SK-N-SH (cell line): ENCODE results near the gene OSBPL8. TPM values are rescaled to one million over a fixed set of nuclear protein-coding genes. Genes with fewer than 3 reads are reported as not detected.

Experiments used
- CTCF ChIA-PET: fragments of 300-600, 350-600 bp; formaldehyde crosslinking; extraction: SDS; loops from one replicate; lab custom pipeline; 2021; lab: Yijun Ruan, JAX
- POLR2A ChIA-PET: fragments of 350-600 bp; sonication (Branson Sonifier 250); formaldehyde crosslinking; extraction: SDS; loops from one replicate; lab custom pipeline; 2020; ENCODE audit warnings: antibody characterized with exemption, inconsistent platforms; lab: Yijun Ruan, JAX
- DNase-seq: peaks from one replicate; pipeline ENCODE4 v3.0.0; 2012
- H2AFZ ChIP-seq: fragments of 200-600 bp; sonication (generic); 2 replicates; pipeline ENCODE4 v1.8.1; 2016; ENCODE audit warnings: antibody characterized with exemption, mild to moderate bottlenecking, low read depth
- H3F3A ChIP-seq: fragments of 200-600 bp; sonication (generic); replicated peaks from 2 replicates; pipeline ENCODE3; 2016; ENCODE audit warnings: antibody characterized with exemption, mild to moderate bottlenecking; ENCODE audit not compliant: insufficient read depth
- H3K27ac ChIP-seq, 2 experiments: fragments of 200-500 bp in 1 of 2; fragments of 200-600 bp in 1 of 2; sonication (Bioruptor generic) in 1 of 2; sonication (generic), shearing (Covaris generic) in 1 of 2; 2 replicates each; pipeline versions ENCODE4 v1.5.1 to v1.6.1; 2014 to 2016; ENCODE audit warnings: low read depth in 2 of 2, inconsistent platforms in 1 of 2, low read length in 1 of 2, mild to moderate bottlenecking in 1 of 2, mixed read lengths in 1 of 2
- H3K27me3 ChIP-seq: fragments of 200-600 bp; sonication (generic), shearing (Covaris generic); 2 replicates; pipeline ENCODE4 v1.6.1; 2016; ENCODE audit warnings: mixed run types; ENCODE audit not compliant: insufficient read depth
- H3K36me3 ChIP-seq, 2 experiments: fragments of 200-500 bp in 1 of 2; fragments of 200-600 bp in 1 of 2; sonication (Bioruptor generic) in 1 of 2; sonication (generic) in 1 of 2; replicated peaks in 1 of 2; 2 replicates each; pipeline versions ENCODE3 to v1.5.1; 2014 to 2016; ENCODE audit warnings: low read length in 1 of 2, mild to moderate bottlenecking in 1 of 2; ENCODE audit not compliant: insufficient read depth in 2 of 2, control insufficient read depth in 1 of 2
- H3K4me1 ChIP-seq, 2 experiments: fragments of 200-500 bp in 1 of 2; fragments of 200-600 bp in 1 of 2; sonication (Bioruptor generic) in 1 of 2; sonication (generic), shearing (Covaris generic) in 1 of 2; 2 replicates each; pipeline versions ENCODE4 v1.5.1 to v1.6.1; 2014 to 2016; ENCODE audit warnings: low read depth in 1 of 2, low read length in 1 of 2, mixed run types in 1 of 2; ENCODE audit not compliant: insufficient read depth in 2 of 2, control insufficient read depth in 1 of 2
- H3K4me2 ChIP-seq: fragments of 200-600 bp; sonication (generic), shearing (Covaris generic); 2 replicates; pipeline ENCODE4 v1.6.1; 2017; ENCODE audit warnings: mixed run types
- H3K4me3 ChIP-seq, 2 experiments: fragments of 200-500 bp in 1 of 2; fragments of 200-600 bp in 1 of 2; sonication (Bioruptor generic) in 1 of 2; sonication (generic), shearing (Covaris generic) in 1 of 2; 2 replicates each; pipeline versions ENCODE4 v1.5.1 to v1.8.1; 2014 to 2016; ENCODE audit warnings: low read depth in 2 of 2, inconsistent platforms in 1 of 2, low read length in 1 of 2, mild to moderate bottlenecking in 1 of 2, mixed read lengths in 1 of 2, moderate library complexity in 1 of 2
- H3K79me2 ChIP-seq: fragments of 200-600 bp; sonication (generic); 2 replicates; pipeline ENCODE4 v1.8.1; 2017; ENCODE audit warnings: mild to moderate bottlenecking; ENCODE audit not compliant: insufficient read depth
- H3K9ac ChIP-seq: fragments of 200-600 bp; sonication (generic); 2 replicates; pipeline ENCODE4 v1.6.1; 2017; ENCODE audit warnings: mixed run types
- H3K9me2 ChIP-seq: fragments of 200-600 bp; sonication (generic); 2 replicates; pipeline ENCODE4 v1.6.1; 2017; ENCODE audit warnings: mixed run types
- H3K9me3 ChIP-seq: fragments of 200-600 bp; sonication (generic); 2 replicates; pipeline ENCODE4 v1.6.1; 2017; ENCODE audit warnings: mixed run types, mild to moderate bottlenecking, moderate library complexity
- H4K20me1 ChIP-seq: fragments of 200-600 bp; sonication (generic); 2 replicates; pipeline ENCODE4 v1.6.1; 2017; ENCODE audit warnings: mild to moderate bottlenecking, mixed run types; ENCODE audit not compliant: insufficient read depth
- CHD2 ChIP-seq: fragments of 150-350 bp; IDR thresholded peaks from 2 replicates; pipeline ENCODE4 v1.6.1; 2018; ENCODE audit warnings: low read length; ENCODE audit not compliant: partially characterized antibody
- EP300 ChIP-seq, 2 experiments: IDR thresholded peaks; 2 replicates each; pipeline versions ENCODE4 v1.4.0 to v1.6.1; 2012; ENCODE audit warnings: borderline replicate concordance in 1 of 2, low read depth in 1 of 2, low read length in 1 of 2
- FOSL2 ChIP-seq: IDR thresholded peaks from 2 replicates; pipeline ENCODE4 v1.4.0; 2012; ENCODE audit warnings: low read depth, mild to moderate bottlenecking, moderate library complexity, borderline replicate concordance
- FOXJ3 ChIP-seq: sonication (generic); formaldehyde crosslinking; IDR thresholded peaks from 2 replicates; pipeline ENCODE4 v1.5.1; 2020; ENCODE audit warnings: mild to moderate bottlenecking, missing genetic modification reagents
- FOXM1 ChIP-seq: IDR thresholded peaks from 2 replicates; pipeline ENCODE4 v1.4.0; 2012; ENCODE audit warnings: low read depth, mild to moderate bottlenecking
- GABPA ChIP-seq: IDR thresholded peaks from 2 replicates; pipeline ENCODE4 v1.4.0; 2012; ENCODE audit warnings: low read depth, mild to moderate bottlenecking
- GATA2 ChIP-seq: sonication (generic); formaldehyde crosslinking; IDR thresholded peaks from 2 replicates; pipeline ENCODE4 v1.5.0; 2020; ENCODE audit warnings: mild to moderate bottlenecking, missing genetic modification reagents
- MEF2A ChIP-seq: IDR thresholded peaks from 2 replicates; pipeline ENCODE4 v1.4.0; 2012; ENCODE audit warnings: low read depth, borderline replicate concordance
- NFIC ChIP-seq: IDR thresholded peaks from 2 replicates; pipeline ENCODE4 v1.4.0; 2012; ENCODE audit warnings: borderline replicate concordance
- NRF1 ChIP-seq: IDR thresholded peaks from 2 replicates; pipeline ENCODE4 v1.6.1; 2012; ENCODE audit warnings: low read depth, mild to moderate bottlenecking, low read length
- RAD21 ChIP-seq: IDR thresholded peaks from 2 replicates; pipeline ENCODE4 v1.6.1; 2012; ENCODE audit warnings: mild to moderate bottlenecking, low read length
- RCOR1 ChIP-seq: fragments of 150-350 bp; IDR thresholded peaks from 2 replicates; pipeline ENCODE4 v1.6.1; 2017; ENCODE audit warnings: antibody characterized with exemption, low read length
- RFX5 ChIP-seq: IDR thresholded peaks from 2 replicates; pipeline ENCODE4 v1.6.1; 2012; ENCODE audit warnings: mild to moderate bottlenecking, improper control_type of control experiment, low read length
- SIN3A ChIP-seq: IDR thresholded peaks from 2 replicates; pipeline ENCODE4 v1.6.1; 2012; ENCODE audit warnings: low read depth, mild to moderate bottlenecking, low read length, moderate library complexity, borderline replicate concordance
- SMC3 ChIP-seq: IDR thresholded peaks from 2 replicates; pipeline ENCODE4 v1.6.1; 2012; ENCODE audit warnings: low read depth, low read length, improper control_type of control experiment
- TCF12 ChIP-seq: IDR thresholded peaks from 2 replicates; pipeline ENCODE4 v1.4.0; 2012
- YY1 ChIP-seq: IDR thresholded peaks from 2 replicates; pipeline ENCODE4 v1.4.0; 2012; ENCODE audit warnings: low read depth, mild to moderate bottlenecking
- WGBS: methylation state at CpG from one replicate; pipeline ENCODE4 v1.1.6; 2017; ENCODE audit warnings: low lambda C conversion rate; 5-methylcytosine and 5-hydroxymethylcytosine counted together
- polyA plus RNA-seq, 3 experiments: library from polyadenylated mRNA; depleted of rRNA; stranded (reverse); fragments of >200 nt; gene quantifications; 2 replicates each; pipeline ENCODE4 v1.2.3, GENCODE V29; 2012
- TF ChIP-seq, protein P1 (sequence below): IDR thresholded peaks from 2 replicates; pipeline ENCODE4 v1.4.0; 2012; ENCODE audit warnings: low read depth, borderline replicate concordance
- TF ChIP-seq, protein P2 (sequence below): fragments of 150-350 bp; IDR thresholded peaks from 2 replicates; pipeline ENCODE4 v1.6.1; 2016; ENCODE audit warnings: mild to moderate bottlenecking, low read depth, low read length
- TF ChIP-seq, protein P3 (sequence below): IDR thresholded peaks from 2 replicates; pipeline ENCODE4 v1.4.0; 2012; ENCODE audit warnings: low read depth
- TF ChIP-seq, protein P4 (sequence below): fragments of 150-350 bp; IDR thresholded peaks from 2 replicates; pipeline ENCODE4 v1.6.1; 2017; ENCODE audit warnings: antibody characterized with exemption, low read length, low read depth, borderline replicate concordance
- TF ChIP-seq, protein P5 (sequence below): IDR thresholded peaks from 2 replicates; pipeline ENCODE4; 2012

OSBPL8 gene
- polyA plus RNA-seq, 1 of the 3 experiments (the other 2 are of a cell fraction), result 10.6 TPM

DNA sequence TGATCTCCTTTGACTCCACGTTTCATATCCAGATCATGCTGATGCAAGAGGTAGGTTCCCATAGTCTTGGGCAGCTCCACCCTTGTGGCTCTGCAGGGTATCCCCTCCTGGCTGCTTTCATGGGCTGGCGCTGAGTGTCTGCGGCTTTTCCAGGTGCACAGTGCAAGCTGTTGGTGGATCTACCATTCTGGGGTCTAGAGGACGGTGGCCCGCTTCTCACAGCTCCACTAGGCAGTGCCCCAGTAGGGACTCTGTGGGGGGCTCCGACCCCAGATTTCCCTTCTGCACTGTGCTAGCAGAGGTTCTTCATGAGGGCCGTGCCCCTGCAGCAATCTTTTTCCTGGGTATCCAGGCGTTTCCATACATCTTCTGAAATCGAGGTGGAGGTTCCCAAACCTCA lies 199.3 kb downstream of the OSBPL8 start (continued):
- TF ChIP-seq, protein P1, sequence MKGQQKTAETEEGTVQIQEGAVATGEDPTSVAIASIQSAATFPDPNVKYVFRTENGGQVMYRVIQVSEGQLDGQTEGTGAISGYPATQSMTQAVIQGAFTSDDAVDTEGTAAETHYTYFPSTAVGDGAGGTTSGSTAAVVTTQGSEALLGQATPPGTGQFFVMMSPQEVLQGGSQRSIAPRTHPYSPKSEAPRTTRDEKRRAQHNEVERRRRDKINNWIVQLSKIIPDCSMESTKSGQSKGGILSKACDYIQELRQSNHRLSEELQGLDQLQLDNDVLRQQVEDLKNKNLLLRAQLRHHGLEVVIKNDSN, result no peak
- TF ChIP-seq, protein P2, sequence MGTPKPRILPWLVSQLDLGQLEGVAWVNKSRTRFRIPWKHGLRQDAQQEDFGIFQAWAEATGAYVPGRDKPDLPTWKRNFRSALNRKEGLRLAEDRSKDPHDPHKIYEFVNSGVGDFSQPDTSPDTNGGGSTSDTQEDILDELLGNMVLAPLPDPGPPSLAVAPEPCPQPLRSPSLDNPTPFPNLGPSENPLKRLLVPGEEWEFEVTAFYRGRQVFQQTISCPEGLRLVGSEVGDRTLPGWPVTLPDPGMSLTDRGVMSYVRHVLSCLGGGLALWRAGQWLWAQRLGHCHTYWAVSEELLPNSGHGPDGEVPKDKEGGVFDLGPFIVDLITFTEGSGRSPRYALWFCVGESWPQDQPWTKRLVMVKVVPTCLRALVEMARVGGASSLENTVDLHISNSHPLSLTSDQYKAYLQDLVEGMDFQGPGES, result no peak
- TF ChIP-seq TCF12 (no peak), MEF2A (no peak), RFX5 (no peak), RAD21 (no peak)
- TF ChIP-seq, protein P3, sequence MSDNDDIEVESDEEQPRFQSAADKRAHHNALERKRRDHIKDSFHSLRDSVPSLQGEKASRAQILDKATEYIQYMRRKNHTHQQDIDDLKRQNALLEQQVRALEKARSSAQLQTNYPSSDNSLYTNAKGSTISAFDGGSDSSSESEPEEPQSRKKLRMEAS, result no peak

DNA sequence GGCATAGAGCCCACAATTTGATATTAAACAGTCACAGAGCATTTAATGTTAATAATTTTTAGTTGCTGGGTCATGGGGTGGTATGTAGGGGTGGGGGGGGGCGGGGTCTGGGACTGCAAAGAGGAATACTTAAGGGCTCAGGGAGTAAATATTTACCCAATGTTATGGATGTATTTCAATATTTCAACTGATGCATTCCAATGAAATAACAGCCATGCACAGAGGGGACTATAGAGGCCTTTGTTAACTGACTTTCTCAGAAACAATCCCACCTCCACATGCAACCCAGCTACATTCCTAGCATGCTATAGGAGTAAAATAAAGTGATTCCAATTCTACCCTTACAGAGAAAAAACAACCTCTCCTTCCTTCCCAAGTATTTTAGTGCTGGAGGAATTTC lies 203.5 kb downstream of the OSBPL8 start:
- CTCF ChIA-PET, result no interaction called here
- WGBS, result 65% methylated on average over 1 of the region's 1 CpG
- Histone ChIP-seq H3K9ac (no peak overlapping the region), H3K36me3 (peaks cover 26 to 38% of the 10 kb centered on the region in 2 experiments), H4K20me1 (no peaks in the 10 kb centered on the region), H3K4me3 (no peak overlapping the region), H3K9me3 (no peaks in the 10 kb centered on the region), H2AFZ (no peak overlapping the region), H3K4me2 (no peak overlapping the region), H3K79me2 (no peaks in the 10 kb centered on the region), H3K4me1 (no peaks in the 10 kb centered on the region; a peak in 1 of 4 replicates), H3K9me2 (no peaks in the 10 kb centered on the region), H3K27me3 (no peaks in the 10 kb centered on the region), H3K27ac (peak overlapping the region in 1 of 2 experiments; percentile 39; a peak in 1 of 4 replicates), H3F3A (peaks cover 18% of the 10 kb centered on the region)
- TF ChIP-seq GABPA, result no peak
- TF ChIP-seq, protein P4, sequence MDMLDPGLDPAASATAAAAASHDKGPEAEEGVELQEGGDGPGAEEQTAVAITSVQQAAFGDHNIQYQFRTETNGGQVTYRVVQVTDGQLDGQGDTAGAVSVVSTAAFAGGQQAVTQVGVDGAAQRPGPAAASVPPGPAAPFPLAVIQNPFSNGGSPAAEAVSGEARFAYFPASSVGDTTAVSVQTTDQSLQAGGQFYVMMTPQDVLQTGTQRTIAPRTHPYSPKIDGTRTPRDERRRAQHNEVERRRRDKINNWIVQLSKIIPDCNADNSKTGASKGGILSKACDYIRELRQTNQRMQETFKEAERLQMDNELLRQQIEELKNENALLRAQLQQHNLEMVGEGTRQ, result no peak
- TF ChIP-seq, protein P5, sequence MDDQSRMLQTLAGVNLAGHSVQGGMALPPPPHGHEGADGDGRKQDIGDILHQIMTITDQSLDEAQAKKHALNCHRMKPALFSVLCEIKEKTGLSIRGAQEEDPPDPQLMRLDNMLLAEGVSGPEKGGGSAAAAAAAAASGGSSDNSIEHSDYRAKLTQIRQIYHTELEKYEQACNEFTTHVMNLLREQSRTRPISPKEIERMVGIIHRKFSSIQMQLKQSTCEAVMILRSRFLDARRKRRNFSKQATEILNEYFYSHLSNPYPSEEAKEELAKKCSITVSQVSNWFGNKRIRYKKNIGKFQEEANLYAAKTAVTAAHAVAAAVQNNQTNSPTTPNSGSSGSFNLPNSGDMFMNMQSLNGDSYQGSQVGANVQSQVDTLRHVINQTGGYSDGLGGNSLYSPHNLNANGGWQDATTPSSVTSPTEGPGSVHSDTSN, result no peak
- TF ChIP-seq NRF1, result no peak
- no peak for TF ChIP-seq CHD2
- TF ChIP-seq SIN3A, result no peak
- TF ChIP-seq YY1, result no peak
- TF ChIP-seq, protein P2, result no peak
- TF ChIP-seq MEF2A, result no peak
- TF ChIP-seq NFIC, result no peak
- TF ChIP-seq GATA2, result no peak
- TF ChIP-seq FOXJ3 (CRISPR knock-in tag), result no peak
- TF ChIP-seq FOSL2, result no peak
- no peak for TF ChIP-seq FOXM1
- TF ChIP-seq SMC3, result no peak
- no peak for TF ChIP-seq EP300 (IDR thresholded peaks at IDR 0.05; ENCODE audit: borderline replicate concordance in 1 of 2, low read depth in 1 of 2, low read length in 1 of 2)
- no peak for TF ChIP-seq RCOR1
- DNase-seq, result no peak
- POLR2A ChIA-PET, result no interaction called here
